HL-60 (cell line): Measurements from ENCODE around the gene ADCY5.

Source experiments
- DNase-seq, 2 experiments: peaks; one replicate each; pipeline ENCODE4 v3.0.0-alpha.2; 2010 to 2020; ENCODE audit warnings: low read depth in 1 of 2, low spot score in 1 of 2
- H3K27ac ChIP-seq: fragments of 250-450 bp; sonication (Bioruptor Pico); replicated peaks from 2 replicates; pipeline ENCODE4 v1.5.1; 2020; ENCODE audit warnings: mild to moderate bottlenecking, moderate library complexity
- H3K27me3 ChIP-seq: fragments of 250-450 bp; sonication (Bioruptor Pico); 2 replicates; pipeline ENCODE4 v1.5.1; 2021; ENCODE audit warnings: mild to moderate bottlenecking, moderate library complexity; ENCODE audit not compliant: insufficient read depth, poor library complexity, severe bottlenecking
- H3K4me3 ChIP-seq: replicated peaks from 2 replicates; pipeline ENCODE4 v1.5.1; 2011; ENCODE audit warnings: mild to moderate bottlenecking, control low read depth, low read length; ENCODE audit not compliant: insufficient read depth
- GABPA ChIP-seq: IDR thresholded peaks from 2 replicates; pipeline ENCODE4 v1.6.1; 2012; ENCODE audit warnings: low read depth
- POLR2AphosphoS5 ChIP-seq: IDR thresholded peaks from 2 replicates; pipeline ENCODE4 v1.6.1; 2012; ENCODE audit warnings: low read depth
- REST ChIP-seq: IDR thresholded peaks from 2 replicates; pipeline ENCODE4 v1.6.1; 2012; ENCODE audit warnings: low read depth; ENCODE audit not compliant: insufficient replicate concordance
- SPI1 ChIP-seq: IDR thresholded peaks from 2 replicates; pipeline ENCODE4 v1.6.1; 2012; ENCODE audit warnings: low read depth, mild to moderate bottlenecking, borderline replicate concordance
- TF ChIP-seq, protein P1 (sequence below): IDR thresholded peaks from one replicate; pipeline ENCODE4 v1.5.1; 2011; ENCODE audit warnings: low read length, control low read depth, inconsistent platforms; ENCODE audit not compliant: insufficient read depth

The ADCY5 gene

DNA sequence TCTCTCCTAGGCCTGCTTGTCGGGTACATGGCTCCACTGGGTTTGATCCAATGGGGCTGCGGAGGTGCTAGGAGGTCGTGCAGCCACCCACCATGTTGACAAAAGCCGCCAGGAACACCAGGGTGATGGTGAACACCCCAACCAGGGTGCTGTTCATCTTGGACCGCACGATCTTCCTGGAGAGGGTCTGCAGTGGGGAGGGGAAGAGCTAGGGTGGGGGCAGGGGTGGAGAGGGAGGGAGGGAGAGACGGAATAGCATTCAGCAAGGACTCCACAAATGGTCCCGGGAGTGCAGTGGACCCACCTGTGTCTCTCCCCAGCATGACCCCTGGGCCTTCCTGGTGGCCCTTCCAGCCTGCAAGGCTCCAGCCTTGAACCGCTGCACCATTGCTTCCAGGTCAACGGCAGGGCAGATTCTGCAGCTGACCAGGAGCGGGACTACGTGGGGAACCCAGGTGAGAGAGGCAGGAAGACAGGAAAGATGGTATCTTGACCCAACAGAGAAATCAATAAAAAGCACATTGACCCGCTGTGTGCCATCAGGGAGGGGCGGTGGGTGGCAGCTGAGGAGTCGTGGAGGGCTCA is 144.8 kb downstream of the ADCY5 start:
- no peak for DNase-seq
- H3K4me3 ChIP-seq = no peak overlapping the region
- no peak overlapping the region for H3K27ac ChIP-seq
- TF ChIP-seq SPI1 (no peak), REST (no peak), POLR2AphosphoS5 (no peak), GABPA (no peak)
- TF ChIP-seq, protein P1, sequence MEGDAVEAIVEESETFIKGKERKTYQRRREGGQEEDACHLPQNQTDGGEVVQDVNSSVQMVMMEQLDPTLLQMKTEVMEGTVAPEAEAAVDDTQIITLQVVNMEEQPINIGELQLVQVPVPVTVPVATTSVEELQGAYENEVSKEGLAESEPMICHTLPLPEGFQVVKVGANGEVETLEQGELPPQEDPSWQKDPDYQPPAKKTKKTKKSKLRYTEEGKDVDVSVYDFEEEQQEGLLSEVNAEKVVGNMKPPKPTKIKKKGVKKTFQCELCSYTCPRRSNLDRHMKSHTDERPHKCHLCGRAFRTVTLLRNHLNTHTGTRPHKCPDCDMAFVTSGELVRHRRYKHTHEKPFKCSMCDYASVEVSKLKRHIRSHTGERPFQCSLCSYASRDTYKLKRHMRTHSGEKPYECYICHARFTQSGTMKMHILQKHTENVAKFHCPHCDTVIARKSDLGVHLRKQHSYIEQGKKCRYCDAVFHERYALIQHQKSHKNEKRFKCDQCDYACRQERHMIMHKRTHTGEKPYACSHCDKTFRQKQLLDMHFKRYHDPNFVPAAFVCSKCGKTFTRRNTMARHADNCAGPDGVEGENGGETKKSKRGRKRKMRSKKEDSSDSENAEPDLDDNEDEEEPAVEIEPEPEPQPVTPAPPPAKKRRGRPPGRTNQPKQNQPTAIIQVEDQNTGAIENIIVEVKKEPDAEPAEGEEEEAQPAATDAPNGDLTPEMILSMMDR = no peak
- H3K27me3 ChIP-seq = no peaks in the 10 kb centered on the region

DNA sequence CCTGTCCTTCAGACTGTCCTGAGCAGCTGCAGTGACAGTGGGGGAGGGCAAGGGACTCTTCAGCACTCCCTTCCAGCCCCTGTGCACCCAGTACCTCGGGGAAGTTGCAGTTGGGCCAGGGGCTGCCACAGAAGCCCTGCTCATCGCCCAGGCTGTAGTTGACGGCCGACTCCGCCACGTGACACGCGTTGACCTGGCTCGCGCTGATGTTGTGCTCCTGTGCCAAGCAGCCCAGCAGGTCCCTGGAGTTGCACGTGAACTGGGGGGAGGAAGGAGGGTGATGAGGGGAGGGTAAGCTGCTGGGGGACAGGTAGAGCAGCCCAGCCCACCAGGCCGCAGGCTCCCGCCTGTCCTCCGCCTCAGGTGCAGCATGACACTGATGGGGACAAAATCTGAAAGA is 145.9 kb downstream of the ADCY5 start:
- TF ChIP-seq POLR2AphosphoS5 (no peak), SPI1 (no peak), REST (no peak), GABPA (no peak)
- TF ChIP-seq, protein P1 = no peak

DNA sequence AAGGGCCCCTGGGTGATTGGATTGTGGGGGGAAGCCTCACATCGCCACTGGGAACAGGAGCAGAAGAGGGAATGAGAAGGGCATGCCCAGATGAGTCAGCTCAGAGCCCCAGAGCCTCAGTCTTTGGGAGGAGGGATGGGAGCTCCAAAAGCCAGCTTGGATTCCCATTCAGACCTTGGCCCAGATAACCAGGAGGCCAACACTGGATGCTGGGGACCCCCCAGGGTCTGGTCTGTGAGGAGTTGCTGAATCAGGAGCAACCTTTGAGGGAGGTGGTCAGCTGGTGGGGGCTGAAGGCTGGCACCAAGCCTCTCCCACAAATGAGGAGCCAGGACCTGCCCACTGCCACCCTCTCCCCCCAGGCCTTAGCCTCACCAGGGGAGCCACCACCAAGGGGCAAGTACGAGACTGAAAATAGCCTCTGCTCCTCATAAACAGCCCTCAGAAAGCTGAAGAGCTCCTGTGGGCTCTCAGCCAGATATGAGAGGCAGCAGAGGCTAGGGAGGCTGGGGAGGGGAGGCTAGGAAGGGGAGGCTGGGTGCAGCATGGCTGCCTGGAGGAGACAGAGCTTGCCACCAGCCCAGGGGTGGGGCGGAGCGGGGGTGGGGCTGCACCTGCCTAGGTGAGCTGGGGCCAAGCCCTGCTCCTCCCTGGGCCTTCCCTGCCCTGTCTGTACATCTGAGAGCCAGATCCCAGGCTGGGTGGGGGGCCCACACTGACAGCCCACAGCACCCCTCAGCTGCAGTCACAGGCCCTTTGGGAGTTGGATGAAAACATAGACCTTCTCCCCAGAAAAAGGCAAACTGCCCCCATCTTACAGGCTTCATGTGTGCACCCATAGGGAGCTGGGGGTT is 147.3 kb downstream of the ADCY5 start:
- TF ChIP-seq REST (no peak), POLR2AphosphoS5 (no peak)
- no peak for DNase-seq
- Histone ChIP-seq H3K4me3 (no peak overlapping the region), H3K27ac (no peak overlapping the region), H3K27me3 (no peaks in the 10 kb centered on the region)

More for the DNA sequence above, 145.9 kb downstream of the ADCY5 start:
- no peak for DNase-seq
- H3K27me3 ChIP-seq = no peaks in the 10 kb centered on the region
- H3K4me3 ChIP-seq = no peak overlapping the region
- H3K27ac ChIP-seq = no peak overlapping the region
